ENCODE data around the gene LARP4B. TPM values are rescaled to one million over a fixed set of nuclear protein-coding genes. Genes with fewer than 3 reads are reported as not detected.

The LARP4B gene
- polyA plus RNA-seq, 1 of the 3 experiments (the other 2 are of a cell fraction), result 23.3 TPM

GRCh38 chr10:818526-819220, 112.8 kb downstream of the LARP4B start:
- no peaks in the 10 kb centered on the region for H4K20me1 ChIP-seq (ENCODE audit: insufficient read depth)
- H3K27ac ChIP-seq (ENCODE audit: low read depth in 2 of 2, low read length in 1 of 2), result no peak overlapping the region
- CTCF ChIA-PET, result interaction anchor here (1.1 to 1.5 kb wide), 2 partner anchors 9 to 11 kb away, joined by 4 to 7 read pairs; no protein-coding TSS in a partner anchor

GRCh38 chr10:818010-818409, 113.5 kb downstream of the LARP4B start:
- Histone ChIP-seq H3F3A (replicated peaks; ENCODE audit: insufficient read depth) (no peaks in the 10 kb centered on the region), H3K79me2 (ENCODE audit: insufficient read depth) (no peaks in the 10 kb centered on the region), H3K27me3 (ENCODE audit: insufficient read depth) (no peaks in the 10 kb centered on the region), H4K20me1 (ENCODE audit: insufficient read depth) (no peaks in the 10 kb centered on the region), H3K9ac (no peak overlapping the region), H3K9me3 (no peaks in the 10 kb centered on the region), H3K9me2 (no peaks in the 10 kb centered on the region), H2AFZ (ENCODE audit: low read depth) (no peak overlapping the region), H3K4me1 (ENCODE audit: control insufficient read depth in 1 of 2, insufficient read depth in 2 of 2, low read depth in 1 of 2, low read length in 1 of 2) (no peaks in the 10 kb centered on the region), H3K36me3 (replicated peaks in 1 of 2; ENCODE audit: control insufficient read depth in 1 of 2, insufficient read depth in 2 of 2, low read length in 1 of 2) (peaks cover 53 to 91% of the 10 kb centered on the region in 2 experiments), H3K4me2 (no peak overlapping the region), H3K27ac (ENCODE audit: low read depth in 2 of 2, low read length in 1 of 2) (no peak overlapping the region), H3K4me3 (ENCODE audit: low read depth in 2 of 2, low read length in 1 of 2) (no peak overlapping the region)
- TF ChIP-seq SMC3 (IDR thresholded peaks at IDR 0.05; ENCODE audit: low read depth, low read length), result no peak
- no peak for TF ChIP-seq FOXJ3 (CRISPR knock-in tag; IDR thresholded peaks at IDR 0.05)
- TF ChIP-seq ELF1 (IDR thresholded peaks at IDR 0.05), result no peak
- no peak for TF ChIP-seq FOXM1 (IDR thresholded peaks at IDR 0.05; ENCODE audit: low read depth)
- no peak for TF ChIP-seq CHD2 (IDR thresholded peaks at IDR 0.05; ENCODE audit: low read length, partially characterized antibody)
- CTCF ChIA-PET, result no interaction called here
- POLR2A ChIA-PET, result no interaction called here
- DNase-seq, result no peak
- 99% methylated on average over 2 of the region's 2 CpGs for WGBS (ENCODE audit: low lambda C conversion rate)

More at GRCh38 chr10:818526-819220, 112.8 kb downstream of the LARP4B start:
- Histone ChIP-seq H3F3A (replicated peaks; ENCODE audit: insufficient read depth) (no peaks in the 10 kb centered on the region), H2AFZ (ENCODE audit: low read depth) (no peak overlapping the region), H3K4me1 (ENCODE audit: control insufficient read depth in 1 of 2, insufficient read depth in 2 of 2, low read depth in 1 of 2, low read length in 1 of 2) (no peaks in the 10 kb centered on the region), H3K4me2 (no peak overlapping the region), H3K36me3 (replicated peaks in 1 of 2; ENCODE audit: control insufficient read depth in 1 of 2, insufficient read depth in 2 of 2, low read length in 1 of 2) (peaks cover 58 to 92% of the 10 kb centered on the region in 2 experiments), H3K79me2 (ENCODE audit: insufficient read depth) (no peaks in the 10 kb centered on the region), H3K9me3 (no peaks in the 10 kb centered on the region), H3K9ac (no peak overlapping the region), H3K27me3 (ENCODE audit: insufficient read depth) (no peaks in the 10 kb centered on the region), H3K4me3 (ENCODE audit: low read depth in 2 of 2, low read length in 1 of 2) (no peak overlapping the region), H3K9me2 (no peaks in the 10 kb centered on the region)
- no peak for DNase-seq
- WGBS (ENCODE audit: low lambda C conversion rate), result 97% methylated on average over 9 of the region's 9 CpGs
- POLR2A ChIA-PET, result no interaction called here
- no peak for TF ChIP-seq PBX3 (IDR thresholded peaks at IDR 0.05)
- TF ChIP-seq TCF12 (IDR thresholded peaks at IDR 0.05), result no peak
- no peak for TF ChIP-seq NRF1 (IDR thresholded peaks at IDR 0.05; ENCODE audit: low read depth, low read length)
- no peak for TF ChIP-seq TEAD4 (IDR thresholded peaks at IDR 0.05; ENCODE audit: borderline replicate concordance, insufficient read depth)
- no peak for TF ChIP-seq USF1 (IDR thresholded peaks at IDR 0.05; ENCODE audit: borderline replicate concordance, low read depth)
- TF ChIP-seq FOSL2 (IDR thresholded peaks at IDR 0.05; ENCODE audit: borderline replicate concordance, low read depth), result no peak
